ENCODE results near the gene NAXE.

DNA sequence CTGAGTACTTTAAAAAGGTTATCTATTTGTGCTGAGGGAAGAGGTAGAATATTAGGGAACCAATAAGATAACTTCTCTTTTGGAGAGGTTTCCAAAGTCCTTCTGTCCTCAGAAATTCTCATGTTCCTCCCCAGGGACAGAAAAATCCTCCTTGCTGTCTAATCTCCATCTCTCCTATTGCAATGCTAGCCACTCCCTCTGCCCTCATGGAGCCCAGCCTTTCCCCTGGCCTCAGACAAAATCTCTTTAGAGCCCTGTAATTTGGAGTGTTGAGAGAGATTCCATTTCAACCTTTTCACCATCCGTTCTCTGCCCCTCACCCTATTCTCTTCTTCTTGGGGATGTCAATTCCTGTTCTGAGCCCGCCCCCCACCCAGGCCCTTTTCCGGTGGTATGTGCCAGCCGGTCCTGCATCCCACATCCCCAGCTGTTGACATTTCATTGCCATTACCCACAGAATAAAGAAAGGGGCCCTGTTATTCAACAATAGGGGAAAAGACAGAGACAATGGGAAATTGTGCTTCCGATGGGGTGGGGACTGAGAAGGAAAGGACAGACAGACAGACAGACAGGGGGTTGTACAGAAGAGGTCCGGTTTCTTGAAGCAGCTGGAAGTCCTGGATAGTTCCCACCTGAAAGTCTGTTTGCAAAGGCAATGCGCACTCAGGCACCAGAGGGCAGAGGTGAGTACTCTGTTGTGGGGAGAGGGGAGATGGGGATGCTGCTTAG lies 27.4 kb downstream of the NAXE start, which contains the start of gene HAPLN2:
- TF ChIP-seq, protein P1, sequence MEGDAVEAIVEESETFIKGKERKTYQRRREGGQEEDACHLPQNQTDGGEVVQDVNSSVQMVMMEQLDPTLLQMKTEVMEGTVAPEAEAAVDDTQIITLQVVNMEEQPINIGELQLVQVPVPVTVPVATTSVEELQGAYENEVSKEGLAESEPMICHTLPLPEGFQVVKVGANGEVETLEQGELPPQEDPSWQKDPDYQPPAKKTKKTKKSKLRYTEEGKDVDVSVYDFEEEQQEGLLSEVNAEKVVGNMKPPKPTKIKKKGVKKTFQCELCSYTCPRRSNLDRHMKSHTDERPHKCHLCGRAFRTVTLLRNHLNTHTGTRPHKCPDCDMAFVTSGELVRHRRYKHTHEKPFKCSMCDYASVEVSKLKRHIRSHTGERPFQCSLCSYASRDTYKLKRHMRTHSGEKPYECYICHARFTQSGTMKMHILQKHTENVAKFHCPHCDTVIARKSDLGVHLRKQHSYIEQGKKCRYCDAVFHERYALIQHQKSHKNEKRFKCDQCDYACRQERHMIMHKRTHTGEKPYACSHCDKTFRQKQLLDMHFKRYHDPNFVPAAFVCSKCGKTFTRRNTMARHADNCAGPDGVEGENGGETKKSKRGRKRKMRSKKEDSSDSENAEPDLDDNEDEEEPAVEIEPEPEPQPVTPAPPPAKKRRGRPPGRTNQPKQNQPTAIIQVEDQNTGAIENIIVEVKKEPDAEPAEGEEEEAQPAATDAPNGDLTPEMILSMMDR (IDR thresholded peaks at IDR 0.05; ENCODE audit: poor library complexity): peak; percentile 38
- TF ChIP-seq EZH2 (IDR thresholded peaks at IDR 0.05; ENCODE audit: borderline replicate concordance): no peak
